Left lung (tissue), 8 donors: ENCODE measurements around the gene SMAP2. TPM values are rescaled to one million over a fixed set of nuclear protein-coding genes. Genes with fewer than 3 reads are reported as not detected.

Experiments used
- polyA plus RNA-seq, 6 donors: library from polyadenylated mRNA; unstranded; fragments of 120-200 nt; gene quantifications; one replicate each; pipeline ENCODE4 v1.2.1, GENCODE V29; 2013; ENCODE audit not compliant: insufficient read length in 6 of 6
- total RNA-seq, 2 donors: library from RNA; stranded (reverse); fragmentation: NEBNext Ultra II Directional; extraction: Animal tissue kit (Norgen Biotek cat#: 25700); gene quantifications; one replicate each; pipeline ENCODE4 v1.2.1, GENCODE V29; 2021
- donor health status: DM: no; HTN: yes; CAD: no.
- donor health status: DM: no; HTN: no; CAD: no.

SMAP2 gene
- total and polyA plus RNA-seq, 8 donors: 22.1 to 77.3 (median 24.8) TPM

Other genes with a start within 250 kb of the SMAP2 start
- 10 to 100 TPM; 11.2 to 12.7 TPM for gene RLF, start 212.3 kb upstream of the SMAP2 start, total RNA-seq
- gene RLF, start 212.3 kb upstream of the SMAP2 start, polyA plus RNA-seq: 10 to 100 TPM; 23.3 to 34.4 (median 26.4) TPM
- gene TMCO2, start 125.8 kb upstream of the SMAP2 start, total RNA-seq: under 1 TPM in 1 of 2 donors, not detected in 1; 0.55 TPM
- gene TMCO2, start 125.8 kb upstream of the SMAP2 start, polyA plus RNA-seq: not detected
- gene ZMPSTE24, start 115.5 kb upstream of the SMAP2 start, total RNA-seq: 10 to 100 TPM; 54.5 to 57.2 TPM
- 10 to 100 TPM; 38.7 to 49.3 (median 43.7) TPM for gene ZMPSTE24, start 115.5 kb upstream of the SMAP2 start, polyA plus RNA-seq
- gene COL9A2, start 56.4 kb upstream of the SMAP2 start, total RNA-seq: 1 to 10 TPM; 1.1 to 3.4 TPM
- 10 to 100 TPM; 17.1 to 29.7 (median 22.7) TPM for gene COL9A2, start 56.4 kb upstream of the SMAP2 start, polyA plus RNA-seq
- 1 to 10 TPM; 2.3 to 2.5 TPM for gene ZFP69B, start 76.7 kb downstream of the SMAP2 start, total RNA-seq
- 1 to 10 TPM; 5.6 to 7.3 (median 6.5) TPM for gene ZFP69B, start 76.7 kb downstream of the SMAP2 start, polyA plus RNA-seq
- gene ZFP69, start 103.6 kb downstream of the SMAP2 start, total RNA-seq: 1 to 10 TPM; 2.9 to 3.8 TPM
- 10 to 100 TPM in 2 of 6 donors, 1 to 10 TPM in 4; 8.1 to 11.2 (median 8.6) TPM for gene ZFP69, start 103.6 kb downstream of the SMAP2 start, polyA plus RNA-seq
- 1 to 10 TPM; 8.2 to 8.5 TPM for gene EXO5, start 135.0 kb downstream of the SMAP2 start, total RNA-seq
- gene EXO5, start 135.0 kb downstream of the SMAP2 start, polyA plus RNA-seq: 10 to 100 TPM; 10.9 to 15.3 (median 14.1) TPM
- 1 to 10 TPM; 3.7 to 3.8 TPM for gene ZNF684, start 157.9 kb downstream of the SMAP2 start, total RNA-seq
- gene ZNF684, start 157.9 kb downstream of the SMAP2 start, polyA plus RNA-seq: 10 to 100 TPM in 1 of 6 donors, 1 to 10 TPM in 5; 7.2 to 10.0 (median 8.8) TPM